Renal pelvis (tissue), 4 donors: Measurements from ENCODE around the gene MYOM1. TPM values are rescaled to one million over a fixed set of nuclear protein-coding genes. Genes with fewer than 3 reads are reported as not detected.

Source experiments
- DNase-seq: peaks from one replicate; pipeline ENCODE4 v3.0.0-alpha.2; 2013
- polyA plus RNA-seq, 3 donors: library from polyadenylated mRNA; unstranded; fragments of 120-200 nt; gene quantifications; one replicate each; pipeline ENCODE4 v1.2.1, GENCODE V29; 2013; ENCODE audit not compliant: insufficient read length in 3 of 3

MYOM1 gene
- polyA plus RNA-seq, 3 donors: 7.8 to 8.9 (median 8.7) TPM

- DNase-seq: no peak
These were observed 101.4 kb downstream of the MYOM1 start for GRCh38 chr18:3118195-3119010.

GRCh38 chr18:3117493-3118192 is 102.1 kb downstream of the MYOM1 start:
- no peak for DNase-seq

- DNase-seq: no peak
These were observed 104.2 kb downstream of the MYOM1 start for GRCh38 chr18:3115447-3116030.

GRCh38 chr18:3114451-3114850 is 105.3 kb downstream of the MYOM1 start:
- no peak for DNase-seq

GRCh38 chr18:3114026-3114425 is 105.7 kb downstream of the MYOM1 start:
- no peak for DNase-seq

- DNase-seq: no peak
These were observed 108.1 kb downstream of the MYOM1 start for GRCh38 chr18:3111523-3112240.

GRCh38 chr18:3110034-3110752 is 109.6 kb downstream of the MYOM1 start:
- DNase-seq: no peak

- no peak for DNase-seq
These were observed 112.0 kb downstream of the MYOM1 start for GRCh38 chr18:3107740-3108151.

- DNase-seq: no peak
These were observed 115.3 kb downstream of the MYOM1 start for GRCh38 chr18:3104190-3105054.

GRCh38 chr18:3103576-3103975 is 116.2 kb downstream of the MYOM1 start:
- DNase-seq: no peak

- no peak for DNase-seq
These were observed 116.8 kb downstream of the MYOM1 start for GRCh38 chr18:3102983-3103382.

GRCh38 chr18:3100498-3101132 is 119.2 kb downstream of the MYOM1 start:
- DNase-seq: no peak

- DNase-seq: no peak
These were observed 120.4 kb downstream of the MYOM1 start for GRCh38 chr18:3099327-3099726.

GRCh38 chr18:3097082-3097481 is 122.7 kb downstream of the MYOM1 start:
- no peak for DNase-seq

GRCh38 chr18:3095921-3096320 is 123.8 kb downstream of the MYOM1 start:
- no peak for DNase-seq

GRCh38 chr18:3094338-3094684 is 125.5 kb downstream of the MYOM1 start:
- no peak for DNase-seq

- no peak for DNase-seq
These were observed 126.0 kb downstream of the MYOM1 start for GRCh38 chr18:3093624-3094337.

- DNase-seq: no peak
These were observed 127.0 kb downstream of the MYOM1 start for GRCh38 chr18:3092727-3093126.

GRCh38 chr18:3089579-3089978 is 130.2 kb downstream of the MYOM1 start:
- no peak for DNase-seq

- no peak for DNase-seq
These were observed 131.3 kb downstream of the MYOM1 start for GRCh38 chr18:3088449-3088848.
